Limb (tissue), 2 donors: ENCODE measurements around the gene BANF2.

ENCODE experiments used
- DNase-seq, 2 donors: peaks; one replicate each; pipeline ENCODE4 v3.0.0-alpha.2; 2016; ENCODE audit errors: extremely low spot score in 2 of 2

BANF2 gene

DNA sequence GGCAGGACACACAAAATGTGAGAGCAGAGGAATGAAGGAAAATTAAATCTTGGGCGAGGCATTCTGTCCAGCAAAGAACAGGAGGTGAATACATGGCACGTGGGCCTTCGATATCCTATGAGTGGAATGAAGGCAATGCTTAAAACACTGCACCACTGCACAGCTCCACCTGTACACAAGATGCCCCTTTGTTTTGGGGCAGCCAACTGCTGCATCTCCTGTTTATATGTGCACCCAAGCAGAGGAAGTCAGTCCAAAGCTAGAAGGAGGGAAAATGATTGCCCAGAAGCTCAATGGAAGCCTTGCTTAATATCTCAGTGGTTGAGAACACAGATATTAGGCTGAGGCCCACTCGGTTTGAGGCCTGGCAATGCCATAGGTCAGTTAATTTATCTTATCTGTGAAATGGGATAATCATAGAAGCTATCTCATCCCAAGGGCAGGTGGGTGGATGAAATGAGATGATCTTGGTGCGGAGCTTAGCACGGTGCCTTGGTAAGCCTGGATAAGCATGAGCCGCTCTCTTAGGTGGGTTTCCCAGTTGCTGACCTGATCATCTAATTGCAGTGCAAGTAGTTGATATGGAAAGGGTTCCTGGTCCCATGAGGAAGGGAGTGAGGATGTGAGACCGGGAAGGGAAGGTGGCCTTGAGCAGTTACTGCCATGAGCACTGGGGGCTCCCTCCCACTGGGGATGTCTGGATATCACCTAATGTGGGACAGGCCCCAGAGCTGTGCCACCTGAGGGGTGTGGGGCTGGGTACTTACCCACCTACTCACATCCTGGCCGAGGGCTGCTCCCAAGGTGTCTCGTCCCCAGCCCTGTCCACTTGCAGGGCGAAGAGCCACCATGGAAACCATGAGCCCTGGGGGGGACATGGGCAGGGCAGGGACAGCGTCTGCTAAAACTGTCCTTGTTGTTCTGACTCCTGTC, 9.9 kb downstream of the BANF2 start:
- DNase-seq, result no peak

DNA sequence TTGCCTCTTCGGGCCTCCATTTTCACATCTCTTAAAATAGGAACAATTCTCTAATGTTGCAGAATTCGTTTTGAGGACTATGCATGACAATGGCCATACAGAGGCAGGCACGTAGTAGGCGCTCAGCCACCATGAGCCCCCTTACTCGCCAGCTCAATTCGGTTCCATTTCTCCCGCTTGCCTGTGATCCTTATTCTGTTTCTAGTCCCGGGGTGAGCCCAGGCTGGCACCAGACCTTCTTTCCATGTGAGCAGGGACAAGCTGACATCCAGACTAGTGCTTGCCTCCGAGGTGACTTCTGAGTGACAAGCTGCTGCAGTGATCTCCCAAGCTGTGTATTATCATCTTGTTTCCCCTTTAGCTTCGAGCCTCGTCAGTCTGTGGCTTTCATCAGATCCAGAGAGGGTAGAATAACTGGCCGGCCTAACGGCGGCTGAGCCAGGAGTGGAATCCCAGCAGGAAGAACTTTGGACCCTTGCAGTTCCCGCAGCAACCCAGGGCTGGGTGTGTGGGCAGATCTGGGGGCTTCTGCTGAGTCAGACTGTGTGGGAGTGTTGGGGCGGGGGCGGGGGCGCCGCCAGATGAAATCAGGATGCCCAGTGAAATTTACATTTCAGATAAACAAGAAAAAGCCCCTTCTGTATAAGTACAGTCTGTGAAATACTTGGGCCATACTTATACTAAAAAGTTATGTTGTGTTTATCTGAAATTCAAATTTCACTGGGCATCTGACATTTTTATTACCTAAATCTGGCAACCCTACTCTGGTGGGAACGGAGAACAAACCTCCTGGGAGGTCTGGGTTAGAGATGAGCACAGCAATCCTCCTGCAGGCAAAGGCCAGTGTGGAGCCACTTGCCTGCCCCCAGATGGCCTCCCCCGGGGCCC, 10.9 kb downstream of the BANF2 start:
- DNase-seq, result no peak

DNA sequence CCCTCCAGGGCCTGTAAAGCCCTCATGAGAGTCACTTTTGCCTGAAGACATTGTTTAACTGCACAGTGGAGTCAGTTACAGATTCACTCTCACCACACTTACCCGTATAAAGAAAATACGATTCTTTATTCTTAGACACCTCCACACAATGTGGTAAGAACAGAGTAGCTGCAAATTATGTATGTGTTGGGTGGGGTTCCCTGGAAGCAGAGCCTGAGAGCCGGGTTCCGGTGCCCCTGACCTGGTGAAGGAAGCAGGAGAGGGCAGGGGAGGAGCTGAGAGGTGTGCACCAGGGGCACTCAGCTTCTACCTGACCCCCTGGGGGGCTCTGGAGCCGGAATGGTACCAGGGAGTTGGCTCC, 11.5 kb downstream of the BANF2 start:
- DNase-seq, result no peak

DNA sequence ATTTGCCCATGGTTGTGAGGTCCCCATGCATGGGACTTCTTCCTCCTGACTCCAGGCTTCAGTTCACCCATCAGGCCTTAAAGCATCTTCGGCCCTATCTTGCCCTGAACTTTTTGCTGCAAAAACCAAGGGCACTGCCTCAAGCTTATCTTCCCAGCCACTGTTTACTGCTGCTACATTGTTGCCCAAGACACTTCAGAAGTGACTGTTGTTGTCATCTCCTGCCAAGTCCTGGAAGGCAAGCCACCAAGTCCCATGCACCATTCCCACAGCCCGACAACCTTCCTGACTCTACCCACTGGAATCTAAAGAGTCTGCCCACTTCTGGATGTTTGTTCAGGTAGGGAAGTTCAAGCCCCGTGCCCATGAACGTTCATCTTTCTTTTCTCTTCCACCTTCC, 12.4 kb downstream of the BANF2 start:
- DNase-seq, result no peak

DNA sequence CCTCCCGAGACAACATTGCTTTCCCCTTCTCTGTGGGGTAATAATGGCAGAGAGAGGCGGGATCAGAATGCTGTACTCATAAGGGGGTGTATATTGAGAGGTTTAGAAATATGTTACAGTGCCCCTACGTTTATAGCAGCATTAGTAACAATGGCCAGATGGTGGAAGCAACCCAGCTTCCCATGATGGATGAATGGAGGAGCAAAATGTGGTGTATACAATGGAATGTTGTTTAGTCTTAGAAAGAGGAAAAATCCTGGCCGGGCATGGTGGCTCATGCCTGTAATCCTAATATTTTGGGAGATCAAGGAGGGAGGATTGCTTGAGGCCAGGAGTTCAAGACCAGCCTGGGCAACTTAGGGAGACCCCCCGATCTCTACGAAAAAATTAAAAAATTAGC, 12.9 kb downstream of the BANF2 start:
- no peak for DNase-seq

DNA sequence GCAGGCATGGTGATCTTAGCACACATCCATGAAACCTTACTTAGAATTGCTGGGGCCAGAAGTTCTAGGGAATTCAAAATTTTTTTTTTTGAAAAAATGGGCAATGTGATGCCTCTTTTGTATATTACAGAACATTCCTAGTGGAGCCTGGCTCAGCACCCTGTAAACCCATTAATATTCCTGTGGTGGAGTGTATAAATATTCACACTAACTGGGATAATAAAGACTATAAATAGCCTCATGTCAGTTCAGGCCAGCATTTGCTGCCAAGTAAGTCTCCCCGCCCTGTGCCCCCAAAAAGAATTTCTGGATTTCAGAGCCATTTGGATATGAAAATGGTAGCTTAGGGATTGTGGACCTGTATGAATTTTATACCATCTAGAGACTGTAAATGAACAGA, 14.8 kb downstream of the BANF2 start:
- no peak for DNase-seq

DNA sequence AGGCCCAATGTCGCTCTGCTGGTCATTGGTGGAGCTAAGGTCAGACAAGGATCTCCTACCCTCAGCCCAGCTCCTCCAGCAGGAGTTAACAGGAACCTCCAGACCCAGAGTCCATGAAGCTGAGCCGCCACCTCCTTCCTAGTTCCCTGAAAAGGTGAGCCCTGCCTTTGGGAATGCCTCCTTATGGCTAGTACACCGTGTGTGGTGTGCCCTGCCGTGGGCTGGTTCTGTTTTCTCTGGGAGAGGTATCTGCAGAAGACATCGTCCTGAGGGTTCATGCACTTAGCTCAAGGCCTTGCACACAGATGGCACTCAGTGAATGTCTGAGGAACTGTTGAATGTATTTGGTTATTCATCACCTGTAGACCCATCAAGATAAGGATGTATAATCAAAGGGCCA, 15.3 kb downstream of the BANF2 start:
- DNase-seq, result no peak

DNA sequence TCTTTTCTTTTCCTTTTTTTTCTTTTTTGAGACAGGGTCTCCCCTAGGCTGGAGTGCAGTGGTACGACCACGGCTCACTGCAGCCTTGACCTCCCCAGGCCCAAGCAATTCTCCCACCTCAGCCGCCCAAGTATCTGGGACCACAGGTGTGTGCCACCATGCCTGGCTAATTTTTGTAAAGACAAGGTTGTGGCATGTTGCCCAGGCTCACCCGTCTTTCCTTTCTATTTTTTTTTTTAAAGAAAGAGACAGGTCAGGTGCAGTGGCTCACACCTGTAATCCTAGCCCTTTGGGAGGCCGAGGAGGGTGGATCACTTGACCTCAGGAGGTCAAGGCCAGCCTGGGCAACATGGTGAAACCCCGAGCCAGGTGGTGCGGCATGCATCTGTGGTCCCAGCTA, 16.6 kb downstream of the BANF2 start:
- DNase-seq, result no peak

DNA sequence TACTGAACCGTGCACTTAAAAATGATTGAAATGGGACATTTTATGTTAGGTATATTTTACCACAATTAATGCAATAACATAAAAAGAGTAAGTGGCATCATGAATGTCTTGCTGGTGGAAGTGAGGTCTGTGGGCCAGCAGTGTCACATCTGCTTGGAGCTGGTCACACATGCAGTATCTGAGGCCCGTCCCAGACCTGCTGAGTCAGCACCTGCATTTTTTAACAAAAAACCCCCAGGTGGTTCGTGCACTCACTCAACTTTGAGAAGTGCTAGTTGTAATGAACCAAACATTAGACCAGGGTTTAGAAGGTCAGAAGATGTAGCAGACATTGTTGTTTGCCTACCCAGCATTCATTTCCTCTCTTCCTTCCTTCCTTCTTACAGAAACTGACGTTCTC, 21.0 kb downstream of the BANF2 start:
- DNase-seq, result no peak

DNA sequence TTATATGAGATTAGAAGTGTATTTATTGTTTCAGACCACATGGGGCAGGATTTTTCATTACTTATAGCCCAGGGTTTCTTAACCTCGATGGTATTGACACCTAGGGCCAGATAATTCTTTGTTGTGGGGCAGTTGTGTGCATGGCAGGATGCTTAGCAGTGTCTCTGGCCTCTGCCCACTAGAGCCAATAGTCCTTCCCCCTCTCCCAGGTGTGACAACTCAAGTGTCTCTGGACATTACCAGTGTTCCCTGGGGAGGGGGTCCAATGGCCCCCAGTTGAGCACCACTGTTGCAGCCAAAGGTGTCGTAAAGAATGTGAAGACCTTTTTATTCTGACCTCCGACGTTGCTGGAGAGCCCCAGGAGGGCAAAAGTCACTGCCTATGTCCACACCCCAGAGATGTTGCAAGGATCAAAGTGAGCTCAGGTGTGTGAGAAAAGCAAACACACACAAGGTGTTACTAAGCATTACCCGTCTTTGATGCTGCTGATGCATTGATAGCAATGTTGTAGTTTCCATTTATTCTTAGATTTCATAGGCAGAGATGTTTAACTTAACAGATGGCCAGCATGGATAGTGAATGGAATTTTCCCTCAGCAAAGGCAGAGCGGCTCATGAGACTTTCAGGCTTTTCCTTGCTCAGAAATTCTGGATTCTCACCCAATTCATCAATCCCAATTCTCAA, 22.2 kb downstream of the BANF2 start:
- DNase-seq, result no peak

DNA sequence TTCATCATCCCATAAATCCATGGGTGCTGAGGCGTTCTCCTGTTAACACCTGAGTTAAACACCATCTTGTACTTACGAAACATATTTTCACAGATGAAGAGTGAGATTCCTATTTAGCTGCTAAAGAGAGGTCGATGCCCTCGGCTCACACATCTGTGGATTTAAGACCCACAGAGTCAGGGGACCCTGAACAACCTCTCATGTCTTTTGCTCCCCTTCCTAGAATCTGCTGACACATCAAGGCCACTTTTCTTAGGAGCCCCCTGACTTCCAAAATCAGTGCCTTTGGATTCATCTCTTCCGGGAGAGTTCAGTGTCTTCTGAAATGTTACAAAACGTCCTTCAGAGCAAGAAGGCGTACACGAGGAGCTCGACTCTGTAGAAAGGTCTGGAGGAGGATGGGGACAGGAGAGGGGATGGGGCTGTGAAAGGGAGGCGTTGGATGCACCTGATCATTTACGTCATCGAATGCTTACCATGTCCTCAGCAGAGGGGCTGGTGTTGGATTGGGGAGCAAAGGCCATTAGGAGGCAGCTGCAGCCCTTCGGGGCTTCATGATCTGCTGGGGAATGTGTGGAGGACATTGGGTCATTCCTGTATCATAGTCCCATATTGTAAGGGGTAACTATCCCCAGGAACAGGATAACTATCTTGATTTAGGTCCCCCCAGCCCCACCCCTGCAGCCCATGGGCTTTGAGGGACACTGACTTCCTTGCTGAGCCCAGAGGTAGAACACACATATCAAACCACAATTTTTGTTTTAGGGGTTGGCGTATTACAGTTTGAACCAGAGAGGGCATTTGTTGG, 22.9 kb downstream of the BANF2 start:
- DNase-seq, result no peak

DNA sequence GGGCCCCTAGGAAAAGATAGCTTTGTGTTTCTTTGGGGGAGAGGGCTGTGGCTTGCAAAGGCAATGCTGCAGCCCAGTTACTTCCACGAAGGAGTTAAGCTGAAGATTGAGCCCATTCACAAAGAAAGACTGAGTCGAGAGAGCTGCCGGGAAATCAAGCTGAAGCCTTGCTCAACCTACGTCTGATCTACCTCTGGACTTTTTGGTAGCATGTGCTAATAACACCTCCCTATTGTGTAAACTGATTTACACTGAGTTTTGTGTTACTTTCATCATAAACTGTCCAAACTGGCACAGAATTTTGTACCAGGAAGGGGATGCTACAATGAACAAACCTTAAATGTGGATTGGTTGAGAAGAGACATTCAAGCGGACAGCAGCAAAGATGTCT, 23.5 kb downstream of the BANF2 start:
- no peak for DNase-seq

DNA sequence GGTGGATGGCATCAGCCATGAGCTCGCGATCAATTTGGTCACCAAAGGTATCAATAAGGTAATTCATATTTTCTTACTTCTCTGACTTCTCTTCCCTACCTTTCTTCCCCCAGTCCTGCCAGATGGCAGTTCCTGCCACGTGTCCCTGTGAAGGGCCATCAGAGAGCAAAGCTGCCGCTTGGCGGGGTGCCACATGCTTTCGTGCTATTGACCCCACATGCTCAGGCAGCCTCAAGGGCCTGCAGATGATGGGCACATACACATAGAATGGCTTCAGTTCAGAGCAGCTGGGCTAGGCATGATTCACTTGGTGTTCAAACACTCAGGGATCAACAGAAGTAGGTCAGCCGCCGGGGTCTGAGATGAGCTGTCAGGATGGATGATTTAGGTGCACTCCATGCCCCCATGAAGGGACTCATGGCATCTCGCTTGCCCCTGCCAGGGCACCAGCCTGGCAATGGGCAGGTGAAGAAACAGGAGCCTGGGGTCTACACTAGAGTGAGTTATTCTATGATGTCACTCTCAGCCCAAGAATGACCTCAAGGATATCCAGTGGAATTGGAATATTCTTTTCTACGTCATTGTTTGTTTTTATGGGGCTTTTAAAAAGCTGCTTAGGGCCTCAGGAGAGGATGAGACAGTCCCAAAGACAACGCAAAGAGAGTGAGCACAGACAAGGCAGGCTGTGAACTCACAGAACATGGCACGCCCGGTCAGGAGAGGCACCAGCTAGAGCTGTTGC, 25.5 kb downstream of the BANF2 start:
- no peak for DNase-seq

DNA sequence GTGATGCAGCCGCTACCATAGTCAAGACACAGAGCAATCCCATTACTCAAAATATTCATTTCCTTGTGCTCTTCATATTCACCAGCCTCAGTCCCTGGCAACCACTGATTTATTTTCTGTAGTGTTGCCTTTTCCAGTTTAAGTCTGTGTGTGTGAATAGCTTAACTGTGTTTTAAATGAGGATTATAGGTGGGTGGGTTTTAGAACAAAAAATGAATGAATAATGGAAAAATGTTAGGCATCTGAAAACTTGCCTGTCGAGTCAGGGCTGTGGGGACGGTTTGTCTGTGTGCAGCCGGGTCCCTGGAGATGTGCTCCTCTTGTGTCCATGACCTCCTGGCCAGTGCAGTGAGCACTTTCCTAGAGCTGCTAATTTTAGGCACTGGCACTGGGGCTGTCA, 27.1 kb downstream of the BANF2 start:
- DNase-seq, result no peak

DNA sequence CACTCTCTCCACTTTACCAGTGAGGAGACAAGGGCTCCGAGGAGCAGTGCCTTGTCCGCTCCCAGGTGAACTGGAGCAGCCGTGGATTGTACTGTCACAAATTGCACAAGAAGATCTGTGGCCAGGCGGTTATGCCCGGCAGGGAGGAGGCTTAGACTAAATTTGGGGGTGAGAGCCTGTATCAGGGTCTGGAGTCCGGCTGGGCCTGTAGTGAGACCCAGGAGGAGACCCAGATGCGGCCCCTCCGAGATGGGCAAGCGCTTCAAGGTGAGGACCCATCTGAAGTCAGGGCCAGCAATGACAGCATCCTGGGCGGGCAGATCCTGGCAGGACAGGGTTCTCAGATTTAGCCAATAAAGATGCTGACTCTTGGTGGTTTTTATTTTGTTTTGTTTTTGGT, 27.6 kb downstream of the BANF2 start:
- no peak for DNase-seq

DNA sequence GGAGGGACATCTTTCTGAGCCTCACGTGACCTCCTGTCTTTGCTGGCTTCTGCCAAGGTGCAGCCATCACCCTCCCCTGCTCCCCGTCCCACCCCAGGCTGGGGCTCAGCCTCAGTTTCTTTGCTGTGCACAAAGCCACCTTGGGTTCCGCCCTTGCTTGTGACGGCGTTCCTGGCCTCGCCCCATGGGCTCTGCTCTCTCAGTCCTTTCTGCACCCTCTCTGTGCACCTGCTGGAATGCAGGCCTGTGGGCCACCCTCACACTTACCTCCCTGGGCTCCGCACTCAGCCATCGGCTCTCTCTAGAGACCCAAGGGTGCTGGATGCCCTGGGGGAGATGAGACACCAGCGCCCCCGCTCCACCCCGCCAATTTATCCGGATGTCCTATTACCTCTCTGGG, 28.3 kb downstream of the BANF2 start:
- no peak for DNase-seq

DNA sequence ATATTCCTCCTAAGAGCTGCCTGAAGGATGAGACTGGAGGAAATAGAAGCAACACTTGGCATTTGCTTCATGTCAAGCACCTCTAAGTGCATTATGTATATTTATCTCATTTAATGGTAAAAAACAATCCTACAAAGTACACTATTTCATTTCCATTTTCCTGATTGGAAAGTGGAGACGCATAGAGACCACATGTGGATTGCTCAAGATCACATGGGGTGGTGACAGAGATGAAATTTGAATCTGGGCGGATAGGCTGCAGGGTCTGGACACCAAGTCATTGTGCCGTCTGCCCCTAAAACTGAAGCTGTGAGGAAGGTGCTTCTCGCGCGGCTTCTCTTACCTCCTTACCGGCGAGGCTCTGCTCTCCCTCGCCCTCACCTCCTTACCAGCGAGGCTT, 30.3 kb downstream of the BANF2 start:
- DNase-seq, result no peak

DNA sequence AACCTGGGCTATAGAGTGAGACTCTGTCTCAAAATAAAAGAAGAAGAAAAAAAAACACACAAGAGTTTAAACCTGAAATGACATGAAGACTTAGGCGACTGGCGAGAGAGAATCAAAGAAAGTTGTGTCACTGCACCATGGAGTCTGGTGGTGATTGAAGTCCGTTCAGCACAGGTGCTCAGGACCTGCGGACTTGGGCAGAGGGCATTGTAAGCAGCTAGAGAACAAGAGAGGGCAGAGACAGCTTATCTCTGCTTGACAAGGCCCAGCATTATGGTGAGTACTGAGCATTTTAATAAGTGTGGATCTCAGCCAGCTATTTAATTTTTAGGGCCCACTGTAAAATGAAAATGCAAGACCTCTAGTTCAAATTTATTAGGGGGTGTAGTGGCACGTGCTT, 31.5 kb downstream of the BANF2 start:
- DNase-seq, result no peak

DNA sequence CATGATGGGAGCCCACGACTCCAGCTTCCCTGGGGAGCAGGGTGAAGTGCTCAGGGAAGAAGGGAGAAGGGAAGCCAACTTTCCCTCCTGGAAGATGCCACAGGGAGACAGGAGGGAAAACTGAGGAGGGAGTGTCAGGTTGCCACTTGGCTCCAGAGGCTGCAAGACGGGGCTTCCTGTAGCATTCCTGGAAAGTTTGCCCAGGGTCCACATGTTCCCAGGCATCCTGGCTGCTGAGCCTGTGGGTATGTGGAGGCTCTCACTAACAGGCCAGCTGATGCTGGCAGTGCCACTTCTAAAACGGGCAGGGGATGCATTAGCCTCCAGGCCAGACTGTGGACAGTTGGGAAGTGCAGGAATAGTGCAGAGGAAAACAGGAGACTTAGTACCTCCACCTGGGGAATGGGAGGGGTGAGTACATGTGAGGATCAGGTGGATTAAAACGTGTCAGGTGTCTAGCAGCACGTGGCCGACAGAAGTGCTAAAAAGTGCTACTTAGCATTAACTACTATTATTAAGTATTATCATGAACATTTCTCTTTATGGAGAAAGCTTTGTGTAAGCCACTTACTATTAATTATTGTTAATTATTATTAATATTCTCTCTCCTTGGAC, 33.2 kb downstream of the BANF2 start:
- DNase-seq, result no peak

DNA sequence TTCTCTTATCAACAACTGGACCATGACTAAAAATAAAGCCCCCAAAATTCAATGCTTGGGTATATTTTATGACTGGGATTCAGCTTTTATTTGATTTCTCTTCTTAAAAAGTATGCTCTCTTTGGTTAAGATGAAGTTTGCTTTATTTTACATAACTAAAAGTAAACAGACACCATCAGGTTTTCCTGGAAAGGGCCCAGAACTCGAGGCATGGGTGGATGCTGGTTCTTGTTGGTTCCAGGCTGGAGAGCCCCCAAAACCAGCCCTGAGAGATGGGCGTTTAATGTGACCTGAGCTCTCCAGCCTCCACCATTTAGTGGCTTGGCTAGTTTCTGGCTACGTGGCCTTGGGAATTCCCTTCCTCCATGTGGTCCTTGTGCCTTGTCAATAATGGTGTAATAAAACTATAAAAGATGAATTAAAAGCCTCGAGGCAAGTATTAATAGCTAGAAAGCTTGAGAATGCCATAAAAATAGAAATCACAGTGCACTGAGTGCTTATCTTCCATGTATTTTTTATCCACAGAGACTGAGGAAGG, 34.1 kb downstream of the BANF2 start:
- no peak for DNase-seq
